Measurements from ENCODE around the gene NFATC4.

NFATC4 gene

DNA sequence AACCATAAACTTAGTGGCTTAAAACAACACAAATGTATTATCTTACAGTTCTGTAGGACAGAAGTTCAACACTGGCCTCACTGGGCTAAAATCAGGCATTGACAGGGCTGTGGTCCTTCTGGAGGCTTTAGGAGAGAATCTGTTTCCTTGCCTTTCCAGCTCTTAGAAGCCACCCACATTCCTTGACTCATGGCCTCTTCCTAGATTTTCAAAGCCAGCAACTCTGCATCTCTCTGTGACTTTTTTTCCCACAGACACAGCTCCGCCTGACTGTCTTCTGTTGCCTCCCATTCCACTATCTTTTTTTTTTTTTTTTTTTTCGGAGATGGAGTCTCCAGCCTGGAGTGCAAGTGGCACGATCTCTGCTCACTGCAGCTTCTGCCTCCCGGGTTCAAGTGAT lies 11.8 kb upstream of the NFATC4 start:
- in situ Hi-C loops (cut with MboI; ENCODE audit: low pct_unique_long_range_greater_than_20kb, low sequenced_read_pairs, unreplicated experiment), result no loop called here
- no peak for DNase-seq (ENCODE audit: low spot score)
- TF ChIP-seq, protein P1, sequence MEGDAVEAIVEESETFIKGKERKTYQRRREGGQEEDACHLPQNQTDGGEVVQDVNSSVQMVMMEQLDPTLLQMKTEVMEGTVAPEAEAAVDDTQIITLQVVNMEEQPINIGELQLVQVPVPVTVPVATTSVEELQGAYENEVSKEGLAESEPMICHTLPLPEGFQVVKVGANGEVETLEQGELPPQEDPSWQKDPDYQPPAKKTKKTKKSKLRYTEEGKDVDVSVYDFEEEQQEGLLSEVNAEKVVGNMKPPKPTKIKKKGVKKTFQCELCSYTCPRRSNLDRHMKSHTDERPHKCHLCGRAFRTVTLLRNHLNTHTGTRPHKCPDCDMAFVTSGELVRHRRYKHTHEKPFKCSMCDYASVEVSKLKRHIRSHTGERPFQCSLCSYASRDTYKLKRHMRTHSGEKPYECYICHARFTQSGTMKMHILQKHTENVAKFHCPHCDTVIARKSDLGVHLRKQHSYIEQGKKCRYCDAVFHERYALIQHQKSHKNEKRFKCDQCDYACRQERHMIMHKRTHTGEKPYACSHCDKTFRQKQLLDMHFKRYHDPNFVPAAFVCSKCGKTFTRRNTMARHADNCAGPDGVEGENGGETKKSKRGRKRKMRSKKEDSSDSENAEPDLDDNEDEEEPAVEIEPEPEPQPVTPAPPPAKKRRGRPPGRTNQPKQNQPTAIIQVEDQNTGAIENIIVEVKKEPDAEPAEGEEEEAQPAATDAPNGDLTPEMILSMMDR (IDR thresholded peaks at IDR 0.05; ENCODE audit: extremely low read depth, insufficient read depth, missing control alignments), result no peak

DNA sequence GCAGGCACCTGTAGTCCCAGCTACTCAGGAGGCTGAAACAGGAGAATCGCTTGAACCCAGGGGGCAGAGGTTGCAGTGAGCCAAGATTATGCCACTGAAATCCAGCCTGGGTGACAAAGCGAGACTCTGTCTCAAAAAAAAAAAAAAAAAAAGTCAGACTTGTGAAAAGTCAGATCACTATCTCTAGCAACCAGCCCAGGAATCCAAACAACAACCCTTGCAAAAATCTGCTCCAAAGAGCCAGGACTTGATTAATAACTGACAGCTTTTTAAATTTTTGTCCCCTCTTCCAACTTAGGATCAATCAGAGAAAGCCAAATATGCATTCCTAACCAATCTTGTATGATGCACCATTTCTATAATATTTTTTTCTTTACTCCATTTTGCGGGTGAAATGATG lies 7.7 kb upstream of the NFATC4 start:
- TF ChIP-seq, protein P1 (IDR thresholded peaks at IDR 0.05; ENCODE audit: extremely low read depth, insufficient read depth, missing control alignments), result no peak
- DNase-seq (ENCODE audit: low spot score), result no peak
- in situ Hi-C loops (cut with MboI; ENCODE audit: low pct_unique_long_range_greater_than_20kb, low sequenced_read_pairs, unreplicated experiment), result no loop called here

DNA sequence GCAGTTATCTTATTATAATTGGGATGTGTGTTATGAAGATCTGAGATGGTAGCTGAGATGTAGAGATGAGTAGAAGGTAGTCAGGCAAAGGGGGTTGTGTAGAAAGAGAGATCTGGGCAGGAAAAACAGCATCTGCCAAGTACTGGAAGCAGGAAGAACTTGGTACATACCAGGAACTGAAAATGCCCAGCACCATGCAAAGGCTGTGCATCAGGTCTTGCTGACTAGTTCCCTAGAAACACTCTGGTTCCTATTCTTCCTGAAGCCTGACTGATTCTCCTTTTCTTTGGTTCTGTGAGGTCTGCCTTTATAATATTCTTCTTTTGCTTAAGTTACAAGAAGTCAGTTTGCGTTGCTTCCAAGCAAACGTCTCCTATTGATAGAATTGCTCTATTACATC lies 6.7 kb upstream of the NFATC4 start:
- in situ Hi-C loops (cut with MboI; ENCODE audit: low pct_unique_long_range_greater_than_20kb, low sequenced_read_pairs, unreplicated experiment), result no loop called here
- TF ChIP-seq, protein P1 (IDR thresholded peaks at IDR 0.05; ENCODE audit: extremely low read depth, insufficient read depth, missing control alignments), result no peak
- DNase-seq (ENCODE audit: low spot score), result no peak

DNA sequence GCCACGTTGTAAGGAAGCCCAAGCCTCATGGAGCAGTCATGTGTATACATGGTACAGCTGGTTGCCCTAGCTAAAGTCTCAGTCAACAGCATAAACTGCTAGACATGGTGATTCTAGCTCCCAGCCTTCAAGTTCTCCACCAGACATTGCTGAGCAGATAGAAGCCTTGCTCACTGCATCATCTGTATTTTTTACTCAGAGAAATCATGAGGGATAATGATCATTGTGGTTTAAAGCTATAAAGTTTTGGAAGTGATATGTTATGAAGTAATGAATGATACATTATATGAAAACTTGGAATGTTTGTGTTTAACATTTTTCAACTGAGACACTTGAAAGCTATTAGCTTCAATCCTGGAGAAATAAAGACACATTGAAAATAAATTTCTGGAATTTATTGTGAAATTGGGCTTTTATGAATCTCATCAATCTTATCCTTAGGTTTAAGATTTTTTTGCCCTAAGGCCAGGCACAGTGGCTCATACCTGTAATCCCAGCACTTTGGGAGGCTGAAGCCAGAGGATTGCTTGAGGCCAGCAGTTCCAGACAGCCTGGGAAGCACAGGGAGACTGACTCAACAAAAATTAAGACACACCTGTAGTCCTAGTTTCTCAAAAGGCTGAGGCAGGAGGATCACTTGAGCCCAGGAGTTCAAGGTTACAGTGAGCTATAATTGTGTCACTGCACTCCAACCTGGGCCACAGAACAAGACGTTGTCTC lies 5.6 kb upstream of the NFATC4 start:
- in situ Hi-C loops (cut with MboI; ENCODE audit: low pct_unique_long_range_greater_than_20kb, low sequenced_read_pairs, unreplicated experiment), result no loop called here
- DNase-seq (ENCODE audit: low spot score), result no peak
- TF ChIP-seq, protein P1 (IDR thresholded peaks at IDR 0.05; ENCODE audit: extremely low read depth, insufficient read depth, missing control alignments), result no peak

DNA sequence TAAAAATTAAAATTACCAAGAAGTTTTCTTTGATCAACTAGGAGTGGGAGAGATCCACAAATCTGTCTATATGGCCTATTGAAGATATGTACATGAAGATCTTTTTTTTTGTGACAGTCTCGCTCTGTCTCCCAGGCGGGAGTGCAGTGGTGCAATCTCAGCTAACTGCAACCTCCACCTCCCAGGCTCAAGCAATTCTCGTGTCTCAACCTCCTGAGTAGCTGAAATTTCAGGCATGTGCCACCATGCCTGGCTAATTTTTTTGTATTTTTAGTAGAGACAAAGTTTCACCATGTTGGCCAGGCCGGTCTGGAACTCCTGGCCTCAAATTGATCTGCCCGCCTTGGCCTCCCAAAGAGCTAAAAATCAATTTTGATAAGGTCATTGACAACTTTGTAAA lies 4.6 kb upstream of the NFATC4 start:
- in situ Hi-C loops (cut with MboI; ENCODE audit: low pct_unique_long_range_greater_than_20kb, low sequenced_read_pairs, unreplicated experiment), result no loop called here
- TF ChIP-seq, protein P1 (IDR thresholded peaks at IDR 0.05; ENCODE audit: extremely low read depth, insufficient read depth, missing control alignments), result no peak
- no peak for DNase-seq (ENCODE audit: low spot score)

DNA sequence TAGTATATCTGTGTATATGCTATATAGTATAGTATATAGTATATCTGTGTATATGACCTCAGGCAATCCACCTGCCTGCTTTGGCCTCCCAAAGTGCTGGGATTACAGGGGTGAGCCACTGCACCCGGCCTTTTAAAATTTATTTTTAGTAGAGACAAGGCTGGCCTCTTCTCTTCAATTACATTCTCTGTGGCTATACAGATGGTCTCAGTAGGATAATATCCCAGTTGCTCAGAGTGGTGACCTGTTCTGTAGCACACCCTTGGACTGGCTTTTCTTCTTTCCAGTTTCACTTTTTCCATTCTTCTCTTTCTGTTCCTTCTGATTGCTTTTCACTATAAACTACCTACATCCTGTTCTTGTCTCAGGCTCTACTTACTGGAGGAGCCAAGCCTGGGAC lies 3.1 kb upstream of the NFATC4 start:
- in situ Hi-C loops (cut with MboI; ENCODE audit: low pct_unique_long_range_greater_than_20kb, low sequenced_read_pairs, unreplicated experiment), result no loop called here
- TF ChIP-seq, protein P1 (IDR thresholded peaks at IDR 0.05; ENCODE audit: extremely low read depth, insufficient read depth, missing control alignments), result no peak
- no peak for DNase-seq (ENCODE audit: low spot score)

Measured in GM13977 (cell line).